Gastroesophageal sphincter (tissue), 4 donors: ENCODE measurements around the gene TFAP2B. TPM values are rescaled to one million over a fixed set of nuclear protein-coding genes. Genes with fewer than 3 reads are reported as not detected.

Source experiments
- ATAC-seq: fragments of 150-250 bp; one replicate; pipeline ENCODE4 v1.9.1; 2016; ENCODE audit warnings: mild to moderate bottlenecking, moderate library complexity
- H3K27ac ChIP-seq, 4 donors: fragments of 200-600 bp; sonication (generic) in 3 of 4; 1 replicate in 3 of 4; 2 replicates in 1 of 4; pipeline ENCODE4 v1.5.1; 2016 to 2019
- H3K27me3 ChIP-seq: fragments of 200-600 bp; sonication (generic); one replicate; pipeline ENCODE4 v1.5.1; 2019
- H3K36me3 ChIP-seq, 2 donors: fragments of 200-600 bp; sonication (generic); one replicate each; pipeline ENCODE4 v1.5.1; 2019; ENCODE audit warnings: control low read depth in 1 of 2
- H3K4me1 ChIP-seq, 3 donors: fragments of 200-600 bp; sonication (generic); 1 replicate in 2 of 3; 2 replicates in 1 of 3; pipeline ENCODE4 v1.5.1; 2016 to 2019; ENCODE audit warnings: control low read depth in 2 of 3
- H3K4me3 ChIP-seq, 2 donors: fragments of 200-600 bp; sonication (generic); one replicate each; pipeline ENCODE4 v1.5.1; 2019; ENCODE audit warnings: mild to moderate bottlenecking in 1 of 2, moderate library complexity in 1 of 2
- H3K9me3 ChIP-seq, 3 donors: fragments of 200-600 bp; sonication (generic); one replicate each; pipeline ENCODE4 v1.5.1; 2017 to 2019; ENCODE audit warnings: control low read depth in 2 of 3
- CTCF ChIP-seq, 4 experiments: fragments of 200-600 bp in 2 of 4; fragments of 450-650 bp in 2 of 4; sonication (generic) in 1 of 4; IDR thresholded peaks; one replicate each; pipeline ENCODE4 v1.5.1; 2017 to 2019; ENCODE audit warnings: antibody characterized with exemption in 4 of 4, mild to moderate bottlenecking in 2 of 4, moderate library complexity in 2 of 4
- EP300 ChIP-seq: sonication (generic); formaldehyde crosslinking; IDR thresholded peaks from one replicate; pipeline ENCODE4 v1.6.1; 2017; ENCODE audit warnings: antibody characterized with exemption, mild to moderate bottlenecking
- POLR2A ChIP-seq, 2 donors: fragments of 450-650 bp; IDR thresholded peaks; one replicate each; pipeline ENCODE4 v1.6.1; 2017; ENCODE audit warnings: antibody characterized with exemption in 2 of 2, mild to moderate bottlenecking in 2 of 2, moderate library complexity in 1 of 2
- POLR2AphosphoS5 ChIP-seq: sonication (generic); formaldehyde crosslinking; IDR thresholded peaks from one replicate; pipeline ENCODE4 v1.6.1; 2017; ENCODE audit warnings: antibody characterized with exemption
- WGBS, 2 donors: methylation state at CpG; one replicate each; pipeline ENCODE4 v1.1.5; 2018; ENCODE audit warnings: low coverage in 1 of 2; 5-methylcytosine and 5-hydroxymethylcytosine counted together
- total RNA-seq, 4 donors: library from RNA; depleted of rRNA; stranded (reverse); fragments of >200 nt; gene quantifications; one replicate each; pipeline ENCODE4 v1.1.0, GENCODE V29; 2016

Gene TFAP2B
- total RNA-seq, 4 donors from 2014 or later: 0.25 TPM; not detected in 3

DNA sequence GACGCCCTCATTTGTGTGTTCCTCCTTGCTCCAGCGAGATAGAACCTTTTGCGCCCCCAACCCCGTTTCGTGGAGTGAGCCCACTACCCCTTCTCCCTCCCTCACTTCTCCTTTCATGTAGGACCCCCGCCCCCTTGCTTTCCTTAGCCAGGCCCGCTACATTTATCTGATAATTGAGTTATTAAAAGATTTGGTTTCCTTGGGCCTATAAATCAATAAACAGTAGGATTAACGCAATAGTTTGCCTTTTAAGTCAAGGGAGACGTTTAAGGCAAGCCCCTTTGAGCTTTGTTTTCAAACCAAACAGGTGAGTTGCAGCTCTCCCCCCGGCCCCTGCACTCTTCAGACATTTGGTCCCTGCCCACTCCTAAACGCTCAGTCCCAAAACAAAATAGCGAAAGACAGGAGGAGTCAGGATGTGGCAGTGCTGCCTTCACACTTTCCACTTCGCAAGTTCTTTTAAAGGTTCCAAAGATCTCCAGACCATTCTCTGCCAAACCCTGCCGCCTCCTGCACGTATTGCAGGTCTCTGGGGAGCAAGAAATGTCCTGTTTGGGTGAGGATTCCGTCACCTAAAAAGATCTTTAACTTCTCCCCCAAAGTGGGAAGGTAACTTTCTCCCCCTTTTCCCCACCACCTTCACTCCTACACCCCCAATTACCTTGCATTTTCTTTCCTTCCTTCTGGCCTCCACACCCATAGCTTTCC, 27.6 kb downstream of the TFAP2B start:
- Histone ChIP-seq H3K27ac (no peak overlapping the region), H3K36me3 (no peaks in the 10 kb centered on the region), H3K9me3 (no peaks in the 10 kb centered on the region), H3K4me3 (no peak overlapping the region), H3K27me3 (peaks cover 100% of the 10 kb centered on the region), H3K4me1 (peaks cover 0 to 18% (median 6%) of the 10 kb centered on the region in 3 donors)
- TF ChIP-seq CTCF (IDR thresholded peaks at IDR 0.05): no peak
- no peak for TF ChIP-seq POLR2AphosphoS5
- TF ChIP-seq EP300: no peak
- no peak for TF ChIP-seq POLR2A (IDR thresholded peaks at IDR 0.05)
- WGBS, 2 donors: 9 to 10% methylated on average over 13 to 15 of the region's 16 CpGs
- ATAC-seq: no peak

- peaks cover 0 to 18% (median 6%) of the 10 kb centered on the region in 3 donors for H3K4me1 ChIP-seq
- no peaks in the 10 kb centered on the region for H3K9me3 ChIP-seq
- H3K4me3 ChIP-seq: no peak overlapping the region
- no peak for ATAC-seq
- H3K36me3 ChIP-seq: no peaks in the 10 kb centered on the region
- H3K27ac ChIP-seq: no peak overlapping the region
- TF ChIP-seq CTCF (IDR thresholded peaks at IDR 0.05): no peak
- no peak for TF ChIP-seq POLR2A (IDR thresholded peaks at IDR 0.05)
- TF ChIP-seq POLR2AphosphoS5: no peak
- no peak for TF ChIP-seq EP300
- WGBS, 2 donors: 7 to 14% methylated on average over 8 of the region's 8 CpGs
- H3K27me3 ChIP-seq: peaks cover 100% of the 10 kb centered on the region
Observed at GRCh38 chr6:50846852-50847155, 28.1 kb downstream of the TFAP2B start.

DNA sequence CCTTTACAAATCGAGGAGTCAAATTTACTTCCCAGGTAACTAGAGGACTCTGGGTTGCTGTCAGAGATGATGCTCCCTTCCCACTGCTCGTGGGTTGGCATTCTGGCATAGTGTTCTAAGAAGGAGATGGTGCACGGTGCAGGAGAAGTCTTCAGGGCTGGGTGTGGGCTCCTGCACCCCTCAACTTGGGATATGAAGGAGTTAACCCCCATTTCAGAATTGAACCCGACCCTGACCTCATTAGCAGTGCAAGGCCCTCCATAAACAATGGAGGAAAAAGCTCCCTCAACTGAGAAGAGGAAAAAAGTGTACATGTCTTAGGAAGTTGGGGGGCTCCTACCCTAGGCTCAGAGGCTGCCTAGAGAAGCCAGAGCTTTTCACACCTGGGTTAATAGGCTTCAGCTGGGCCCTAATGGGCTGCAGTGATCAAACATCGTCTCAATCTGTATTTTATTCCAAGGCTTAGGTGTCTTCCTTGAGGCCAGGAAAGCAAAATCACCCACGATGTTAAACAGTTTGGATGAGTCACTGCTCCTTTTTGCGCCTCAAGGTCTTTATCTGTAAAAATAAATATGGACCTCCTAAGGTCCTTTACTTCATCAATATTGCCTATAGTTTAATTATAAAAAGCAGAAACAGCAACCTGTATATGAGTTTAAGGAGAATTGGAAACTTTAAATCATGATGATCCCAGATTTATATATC, 29.4 kb downstream of the TFAP2B start:
- no peak for ATAC-seq
- Histone ChIP-seq H3K27me3 (peaks cover 100% of the 10 kb centered on the region), H3K4me1 (peaks cover 0 to 18% (median 6%) of the 10 kb centered on the region in 3 donors), H3K36me3 (no peaks in the 10 kb centered on the region), H3K4me3 (no peak overlapping the region), H3K9me3 (no peaks in the 10 kb centered on the region), H3K27ac (no peak overlapping the region)
- whole genome bisulfite sequencing, 2 donors: 22 to 60% methylated on average over 1 to 4 of the region's 7 CpGs
- TF ChIP-seq EP300 (no peak), POLR2A (IDR thresholded peaks at IDR 0.05) (no peak), POLR2AphosphoS5 (no peak), CTCF (IDR thresholded peaks at IDR 0.05) (no peak)

DNA sequence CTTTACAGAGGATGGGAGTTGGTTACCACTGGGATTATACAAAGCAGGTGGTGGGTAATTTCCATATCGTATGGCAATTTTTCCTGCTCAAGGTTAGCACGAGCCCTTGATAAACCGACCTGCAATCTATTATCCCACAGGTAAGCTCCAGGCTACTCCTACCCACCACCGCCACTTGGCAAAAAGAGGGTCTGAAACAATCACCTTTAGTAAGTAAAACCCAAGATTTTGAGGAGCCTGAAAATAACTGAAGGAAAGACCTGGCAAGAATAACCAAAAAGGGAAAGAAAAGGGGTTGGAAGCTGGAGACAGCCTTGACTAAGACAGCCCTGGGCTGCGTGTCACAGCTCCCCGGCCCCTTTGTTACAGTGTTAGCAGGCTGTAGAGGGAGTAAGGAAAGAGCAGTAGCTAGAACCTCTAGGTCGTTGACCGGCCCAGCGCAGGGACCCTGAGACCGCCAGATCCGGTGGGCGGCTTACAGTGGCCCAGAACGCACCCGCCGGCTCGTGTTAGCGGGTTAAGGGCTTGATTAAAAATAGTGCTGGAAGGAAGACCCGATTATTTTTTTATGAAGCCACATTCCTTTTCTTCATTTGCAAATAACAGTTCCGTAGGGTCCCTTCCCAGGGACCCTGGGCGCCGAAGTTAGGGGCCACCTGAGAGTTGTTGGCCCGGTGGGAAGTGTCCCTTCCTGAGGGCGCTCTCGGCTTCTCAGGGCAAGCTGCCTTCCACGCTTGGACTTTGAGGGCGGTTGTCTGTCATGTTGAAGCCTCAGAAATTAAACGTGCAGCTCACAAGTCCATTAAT, 30.5 kb downstream of the TFAP2B start:
- ATAC-seq: no peak
- Histone ChIP-seq H3K27me3 (peaks cover 97% of the 10 kb centered on the region), H3K36me3 (no peaks in the 10 kb centered on the region), H3K4me1 (peaks cover 0 to 18% (median 6%) of the 10 kb centered on the region in 3 donors), H3K27ac (no peak overlapping the region), H3K9me3 (no peaks in the 10 kb centered on the region), H3K4me3 (no peak overlapping the region)
- no peak for TF ChIP-seq EP300
- TF ChIP-seq CTCF (IDR thresholded peaks at IDR 0.05): no peak
- TF ChIP-seq POLR2A (IDR thresholded peaks at IDR 0.05): no peak
- TF ChIP-seq POLR2AphosphoS5: no peak
- 6 to 13% methylated on average over 12 to 24 of the region's 27 CpGs for WGBS, 2 donors
